ENCODE results near the gene MTUS2.

Gene MTUS2

GRCh38 chr13:29224206-29224605, 404.1 kb downstream of the MTUS2 start:
- TF ChIP-seq CTCF (IDR thresholded peaks at IDR 0.05), result no peak

GRCh38 chr13:29227576-29227975, 407.4 kb downstream of the MTUS2 start:
- TF ChIP-seq CTCF (IDR thresholded peaks at IDR 0.05), result no peak

GRCh38 chr13:29230299-29230845, 410.2 kb downstream of the MTUS2 start:
- TF ChIP-seq CTCF (IDR thresholded peaks at IDR 0.05), result no peak

- no peak for TF ChIP-seq CTCF (IDR thresholded peaks at IDR 0.05)
Observed at GRCh38 chr13:29239653-29240525, 419.8 kb downstream of the MTUS2 start.

GRCh38 chr13:29254626-29255370, 434.7 kb downstream of the MTUS2 start:
- TF ChIP-seq CTCF (IDR thresholded peaks at IDR 0.05), result no peak

- no peak for TF ChIP-seq CTCF (IDR thresholded peaks at IDR 0.05)
Observed at GRCh38 chr13:29255567-29255966, 435.4 kb downstream of the MTUS2 start.

GRCh38 chr13:29260684-29261083, 440.5 kb downstream of the MTUS2 start:
- no peak; the same call in 1 of the 2 replicates for TF ChIP-seq CTCF (IDR thresholded peaks at IDR 0.05)
